Right lobe of liver (tissue), 6 donors: ENCODE data around the gene VENTX. TPM values are rescaled to one million over a fixed set of nuclear protein-coding genes. Genes with fewer than 3 reads are reported as not detected.

Source experiments
- ATAC-seq, 4 donors: fragments of 200-7000 bp; cut with Tn5 transposase; one replicate each; pipeline ENCODE4 v1.9.1; 2020; ENCODE audit warnings: mild to moderate bottlenecking in 4 of 4, moderate library complexity in 4 of 4
- DNase-seq, 3 donors: peaks; one replicate each; pipeline ENCODE4 v3.0.0-alpha.2; 2020
- H3K27ac ChIP-seq, 3 donors: fragments of 200-600 bp; one replicate each; pipeline ENCODE4 v1.8.0; 2022
- H3K27me3 ChIP-seq, 2 donors: fragments of 200-600 bp; one replicate each; pipeline ENCODE4 v1.8.0; 2022
- H3K36me3 ChIP-seq, 4 donors: fragments of 200-600 bp; sonication (generic) in 1 of 4; one replicate each; pipeline versions ENCODE4 v1.5.1 to v1.8.0; 2017 to 2022; ENCODE audit warnings: control low read depth in 1 of 4
- H3K4me1 ChIP-seq, 4 donors: fragments of 200-600 bp; sonication (generic) in 1 of 4; one replicate each; pipeline versions ENCODE4 v1.5.1 to v1.8.0; 2017 to 2022; ENCODE audit warnings: control low read depth in 1 of 4
- H3K4me3 ChIP-seq, 3 donors: fragments of 200-600 bp; one replicate each; pipeline ENCODE4 v1.8.0; 2022
- H3K9me3 ChIP-seq, 4 donors: fragments of 200-600 bp; sonication (generic) in 1 of 4; one replicate each; pipeline versions ENCODE4 v1.5.1 to v1.8.0; 2017 to 2022; ENCODE audit warnings: control low read depth in 1 of 4
- CTCF ChIP-seq, 4 donors: fragments of 200-600 bp in 3 of 4; fragments of 450-650 bp in 1 of 4; IDR thresholded peaks; one replicate each; pipeline versions ENCODE4 v1.5.1 to v1.8.0; 2016 to 2022; ENCODE audit warnings: antibody characterized with exemption in 4 of 4, mild to moderate bottlenecking in 2 of 4
- POLR2A ChIP-seq: fragments of 450-650 bp; IDR thresholded peaks from one replicate; pipeline ENCODE4 v1.6.1; 2017; ENCODE audit warnings: antibody characterized with exemption, mild to moderate bottlenecking
- WGBS: methylation state at CpG from one replicate; pipeline ENCODE4 v1.1.6; 2018; ENCODE audit warnings: low coverage, low lambda C conversion rate; ENCODE audit not compliant: insufficient coverage; ENCODE audit errors: missing lambda C conversion rate; 5-methylcytosine and 5-hydroxymethylcytosine counted together
- intact Hi-C, 2 donors: fragments of 100-400 bp; cut with DNase I; formaldehyde crosslinking; loops; one replicate each; pipeline versions ENCODE4 v1.11.2 to v1.14.1; 2022
- total RNA-seq, 6 experiments: library from RNA; depleted of rRNA in 2 of 6; stranded (reverse); fragments of >200 nt in 2 of 6; fragmentation: NEBNext Ultra II Directional in 3 of 6; extraction: Animal tissue kit (Norgen Biotek cat#: 25700) in 3 of 6; gene quantifications; one replicate each; pipeline versions ENCODE4 v1.1.0 to v1.2.4, GENCODE V29; 2016 to 2023
- donor health status: DM: no; HTN: yes; CAD: no.
- donor health status: DM: no; HTN: no; CAD: no.
- donor health status: DM: no; HTN: no; CAD: no.
- donor health status: DM: no; HTN: yes; CAD: no.
- donor health status: DM: no; HTN: yes; CAD: no.

The VENTX gene
- total RNA-seq, 6 experiments from 2014 or later, result 0.09 to 0.38 (median 0.19) TPM

GRCh38 chr10:133276435-133277201 is 39.0 kb downstream of the VENTX start, which contains the start of gene ADAM8:
TSS of gene ADAM8 (minus strand) at chr10:133276868. CDS start at chr10:133276817, 51 bp downstream.
- H3K36me3 ChIP-seq, result peaks cover 0 to 14% (median 3%) of the 10 kb centered on the region in 4 donors
- no peaks in the 10 kb centered on the region for H3K9me3 ChIP-seq
- ATAC-seq, result peak in 3 of 4 donors; percentile 1 to 5 (median 2)
- 60% methylated on average over 1 of the region's 63 CpGs for WGBS
- peak in 2 of 3 donors; percentile 63 to 65 for DNase-seq
- no peak for TF ChIP-seq POLR2A
- TF ChIP-seq CTCF (IDR thresholded peaks at IDR 0.05), result no peak
- intact Hi-C loops, result no loop called here
- peaks cover 0 to 23% (median 8%) of the 10 kb centered on the region in 4 donors for H3K4me1 ChIP-seq
- peak within 1 kb of the TSS in 2 of 3 donors; percentile 12 to 29 for H3K4me3 ChIP-seq
- H3K27ac ChIP-seq, result peak within 1 kb of the TSS in 2 of 3 donors; percentile 51 to 82
- H3K27me3 ChIP-seq, result no peaks in the 10 kb centered on the region

DNA sequence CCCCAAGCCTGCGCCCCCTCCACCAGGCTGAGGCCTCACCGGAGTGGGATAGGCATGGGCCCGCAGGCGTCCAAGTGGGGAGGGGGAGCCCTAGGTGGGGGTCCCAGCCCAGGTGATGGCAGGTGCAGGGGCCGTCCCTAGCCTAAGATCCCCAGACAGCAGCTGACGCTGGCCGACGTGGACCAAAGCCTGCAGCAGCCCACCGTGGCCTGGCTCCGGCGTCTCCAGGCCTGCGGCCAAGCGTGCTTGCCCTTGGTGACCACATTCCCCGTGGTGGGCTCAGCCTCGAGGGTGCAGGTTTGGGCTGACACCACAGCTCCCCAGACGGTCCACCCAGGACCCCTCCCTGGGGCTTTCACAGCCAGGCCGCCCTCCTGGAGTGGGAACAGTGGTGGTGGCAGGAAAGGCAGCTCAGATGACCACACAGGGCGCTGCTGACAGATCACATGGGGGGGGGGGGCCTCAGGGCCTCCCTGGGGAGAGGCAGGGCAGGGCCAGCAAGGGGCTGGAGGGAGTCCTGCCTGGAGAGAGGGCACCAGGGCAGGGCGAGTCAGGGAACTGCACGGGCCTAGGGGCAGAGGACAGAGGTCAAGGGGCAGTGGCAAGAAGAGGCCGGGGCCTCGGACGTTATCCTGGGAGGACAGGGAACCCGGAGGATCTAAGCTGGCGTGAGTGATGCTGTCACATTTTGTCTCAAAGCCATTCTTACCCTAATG is 39.8 kb downstream of the VENTX start:
- H3K27ac ChIP-seq, result peak overlapping the region in 1 of 3 donors; percentile 82
- DNase-seq (peak; percentile 34 to 64 (median 58)), ATAC-seq (peak in 2 of 4 donors; percentile 5 to 7)
- no peaks in the 10 kb centered on the region for H3K9me3 ChIP-seq
- peaks cover 0 to 22% (median 5%) of the 10 kb centered on the region in 4 donors for H3K36me3 ChIP-seq
- intact Hi-C loops, result no loop called here
- WGBS, result 45% methylated on average over 6 of the region's 25 CpGs
- peaks cover 0 to 23% (median 8%) of the 10 kb centered on the region in 4 donors for H3K4me1 ChIP-seq
- no peak for TF ChIP-seq CTCF (IDR thresholded peaks at IDR 0.05)
- TF ChIP-seq POLR2A, result no peak
- H3K4me3 ChIP-seq, result no peak overlapping the region
- no peaks in the 10 kb centered on the region for H3K27me3 ChIP-seq

DNA sequence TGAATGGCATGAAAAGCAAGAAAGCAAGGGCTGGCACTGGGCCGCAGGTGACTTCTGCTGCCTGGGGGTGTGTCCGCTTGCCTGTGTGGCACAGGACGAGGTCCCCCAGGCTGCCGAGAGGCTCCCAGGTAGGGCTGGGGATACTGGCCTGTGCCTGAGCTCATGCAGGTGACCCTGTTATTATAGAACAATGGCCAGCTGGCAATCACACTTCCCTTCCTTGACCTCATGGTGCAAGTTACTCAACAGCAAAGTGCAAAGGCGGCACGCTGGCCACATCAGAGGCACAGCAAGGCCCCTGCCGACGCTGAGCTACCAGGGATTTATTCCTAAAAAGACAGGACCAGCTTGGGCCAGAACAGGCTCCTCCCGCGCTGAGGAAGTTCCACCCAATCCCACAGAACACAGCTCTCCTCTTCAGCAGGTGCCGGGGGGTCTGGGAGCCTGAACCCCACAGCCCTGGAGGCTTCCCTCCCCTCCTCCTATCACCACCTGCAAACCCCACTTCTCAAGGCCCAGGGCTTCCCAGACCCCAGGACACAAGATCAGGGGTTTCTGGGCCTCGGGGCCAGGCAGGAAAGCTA is 40.4 kb downstream of the VENTX start:
- intact Hi-C loops, result no loop called here
- no CpG with 5 or more reads among the region's 12 CpGs for WGBS
- DNase-seq, result peak; percentile 49 to 83 (median 79)
- H3K9me3 ChIP-seq, result no peaks in the 10 kb centered on the region
- peak; percentile 56 to 77 (median 66) for ATAC-seq
- peak overlapping the region in 1 of 3 donors; percentile 29 for H3K4me3 ChIP-seq
- H3K27ac ChIP-seq, result peak overlapping the region in 1 of 3 donors; percentile 82
- H3K27me3 ChIP-seq, result no peaks in the 10 kb centered on the region
- peaks cover 0 to 28% (median 11%) of the 10 kb centered on the region in 4 donors for H3K36me3 ChIP-seq
- peaks cover 0 to 23% (median 8%) of the 10 kb centered on the region in 4 donors for H3K4me1 ChIP-seq
- no peak for TF ChIP-seq POLR2A
- no peak for TF ChIP-seq CTCF (IDR thresholded peaks at IDR 0.05)

GRCh38 chr10:133278577-133279265 is 41.1 kb downstream of the VENTX start:
- ATAC-seq (peak; percentile 75 to 85 (median 80)), DNase-seq (peak; percentile 81 to 85 (median 82))
- WGBS, result 71% methylated on average over 11 of the region's 19 CpGs
- H3K27me3 ChIP-seq, result no peaks in the 10 kb centered on the region
- H3K36me3 ChIP-seq, result peaks cover 0 to 32% (median 15%) of the 10 kb centered on the region in 4 donors
- H3K9me3 ChIP-seq, result no peaks in the 10 kb centered on the region
- intact Hi-C loops, result no loop called here
- H3K4me1 ChIP-seq, result peaks cover 0 to 23% (median 8%) of the 10 kb centered on the region in 4 donors
- TF ChIP-seq POLR2A, result no peak
- no peak for TF ChIP-seq CTCF (IDR thresholded peaks at IDR 0.05)
- peak overlapping the region in 1 of 3 donors; percentile 29 for H3K4me3 ChIP-seq
- peak overlapping the region; percentile 34 to 82 (median 39) for H3K27ac ChIP-seq
